ENCODE results near the gene COIL. TPM values are rescaled to one million over a fixed set of nuclear protein-coding genes. Genes with fewer than 3 reads are reported as not detected.

COIL gene
- total and polyA plus RNA-seq, 4 donors, result 7.2 to 21.4 (median 9.7) TPM

- ATAC-seq (ENCODE audit: insufficient read depth, low FRiP score) (no peak), DNase-seq (no peak)
- H3K4me1 ChIP-seq (ENCODE audit: control insufficient read depth in 5 of 5, insufficient read depth in 5 of 5, low read length in 5 of 5), result peaks cover 2 to 18% (median 11%) of the 10 kb centered on the region in 5 donors
- TF ChIP-seq CTCF (IDR thresholded peaks at IDR 0.05; ENCODE audit: control extremely low read depth, extremely low read depth), result no peak
- WGBS, 2 donors, result 33 to 56% methylated on average over 6 of the region's 6 CpGs
- H3K27me3 ChIP-seq (ENCODE audit: control insufficient read depth in 3 of 3, insufficient read depth in 3 of 3, low read length in 2 of 3), result no peaks in the 10 kb centered on the region
- H3K9ac ChIP-seq (ENCODE audit: insufficient read depth in 1 of 2, low read length in 2 of 2), result no peak overlapping the region
- H3K36me3 ChIP-seq (ENCODE audit: control insufficient read depth in 4 of 4, insufficient read depth in 4 of 4, low read length in 4 of 4), result peaks cover 0 to 17% (median 8%) of the 10 kb centered on the region in 4 donors
- H3K27ac ChIP-seq (ENCODE audit: low read depth in 1 of 2, low read length in 1 of 2), result peak overlapping the region in 1 of 2 donors; percentile 91
- no peaks in the 10 kb centered on the region for H3K9me3 ChIP-seq (ENCODE audit: control insufficient read depth in 4 of 4, insufficient read depth in 3 of 4, low read length in 3 of 4)
- no peak overlapping the region for H3K4me3 ChIP-seq
Measured at GRCh38 chr17:56909742-56910508, 50.9 kb downstream of the COIL start.

GRCh38 chr17:56908001-56908542 is 52.8 kb downstream of the COIL start:
- Histone ChIP-seq H3K9me3 (ENCODE audit: control insufficient read depth in 4 of 4, insufficient read depth in 3 of 4, low read length in 3 of 4) (no peaks in the 10 kb centered on the region), H3K27me3 (ENCODE audit: control insufficient read depth in 3 of 3, insufficient read depth in 3 of 3, low read length in 2 of 3) (no peaks in the 10 kb centered on the region), H3K27ac (ENCODE audit: low read depth in 1 of 2, low read length in 1 of 2) (peak overlapping the region in 1 of 2 donors; percentile 27), H3K4me3 (no peak overlapping the region), H3K4me1 (ENCODE audit: control insufficient read depth in 5 of 5, insufficient read depth in 5 of 5, low read length in 5 of 5) (peaks cover 2 to 14% (median 6%) of the 10 kb centered on the region in 5 donors), H3K36me3 (ENCODE audit: control insufficient read depth in 4 of 4, insufficient read depth in 4 of 4, low read length in 4 of 4) (peaks cover 13 to 31% (median 21%) of the 10 kb centered on the region in 4 donors), H3K9ac (ENCODE audit: insufficient read depth in 1 of 2, low read length in 2 of 2) (no peak overlapping the region)
- peak; percentile 60 for ATAC-seq (ENCODE audit: insufficient read depth, low FRiP score)
- no peak for DNase-seq
- 42 to 54% methylated on average over 9 of the region's 9 CpGs for WGBS, 2 donors
- TF ChIP-seq CTCF (IDR thresholded peaks at IDR 0.05; ENCODE audit: control extremely low read depth, extremely low read depth), result no peak

GRCh38 chr17:56903560-56903959 is 57.3 kb downstream of the COIL start:
- no peaks in the 10 kb centered on the region for H3K9me3 ChIP-seq (ENCODE audit: control insufficient read depth in 4 of 4, insufficient read depth in 3 of 4, low read length in 3 of 4)
- H3K27me3 ChIP-seq (ENCODE audit: control insufficient read depth in 3 of 3, insufficient read depth in 3 of 3, low read length in 2 of 3), result no peaks in the 10 kb centered on the region
- no peaks in the 10 kb centered on the region for H3K4me1 ChIP-seq (ENCODE audit: control insufficient read depth in 5 of 5, insufficient read depth in 5 of 5, low read length in 5 of 5)
- DNase-seq (no peak), ATAC-seq (ENCODE audit: insufficient read depth, low FRiP score) (no peak)
- no peak overlapping the region for H3K9ac ChIP-seq (ENCODE audit: insufficient read depth in 1 of 2, low read length in 2 of 2)
- no peak overlapping the region for H3K4me3 ChIP-seq
- H3K36me3 ChIP-seq (ENCODE audit: control insufficient read depth in 4 of 4, insufficient read depth in 4 of 4, low read length in 4 of 4), result peaks cover 22 to 61% (median 26%) of the 10 kb centered on the region in 4 donors
- WGBS, 2 donors, result 84 to 97% methylated on average over 5 of the region's 5 CpGs
- H3K27ac ChIP-seq (ENCODE audit: low read depth in 1 of 2, low read length in 1 of 2), result no peak overlapping the region
- TF ChIP-seq CTCF (IDR thresholded peaks at IDR 0.05; ENCODE audit: control extremely low read depth, extremely low read depth), result no peak
